Measurements from ENCODE around the gene AMPH.
"Not testable (repeated sequence)": the region's sequence is repeated elsewhere in the genome, so short reads cannot be mapped to it uniquely, and the experiment has no call there.

Gene AMPH

GRCh38 chr7:38628630-38629385 lies 2.4 kb downstream of the AMPH start:
- DNase-seq (ENCODE audit: low read depth), result peak; percentile 51

DNA sequence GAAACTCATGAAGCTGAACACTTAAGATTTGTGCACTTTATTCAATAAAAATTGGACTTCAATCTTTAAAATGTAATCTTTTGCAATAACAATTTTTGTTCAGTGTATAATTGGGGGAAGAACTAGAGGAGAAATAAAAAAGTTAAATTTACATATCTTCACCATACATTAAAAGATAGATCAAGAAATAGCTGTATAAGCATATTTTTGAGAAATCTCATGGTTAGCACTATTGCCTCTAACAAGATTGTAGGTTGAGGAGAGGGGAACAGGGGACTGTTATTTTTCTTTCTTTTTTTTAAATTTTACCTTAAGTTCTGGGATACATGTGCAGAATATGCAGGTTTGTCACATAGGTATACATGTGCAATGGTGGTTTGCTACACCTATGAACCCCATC lies 5.3 kb downstream of the AMPH start:
- no peak for DNase-seq (ENCODE audit: low read depth)

DNA sequence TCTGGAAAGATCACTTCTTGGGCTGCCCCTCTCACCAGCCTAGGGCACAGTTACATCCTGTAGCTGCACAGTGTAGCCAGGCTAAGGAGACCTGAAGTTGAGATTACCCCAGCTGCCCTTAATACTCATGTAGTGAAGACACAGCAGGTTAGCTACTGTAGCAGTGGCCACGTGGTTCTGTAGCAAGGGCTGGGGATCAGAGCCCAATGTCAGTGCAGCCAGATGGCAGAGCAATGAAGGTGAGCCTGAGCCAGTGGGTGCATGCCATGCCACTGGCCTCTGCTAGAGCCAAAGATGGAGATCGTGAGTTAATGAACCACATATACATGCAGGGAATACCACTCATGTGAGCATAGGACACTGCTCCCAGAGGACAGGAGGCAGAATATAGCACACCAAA lies 15.5 kb downstream of the AMPH start:
- no peak for DNase-seq (ENCODE audit: low read depth)

- no peak for DNase-seq (ENCODE audit: low read depth)
Measured at GRCh38 chr7:38607466-38607865, 23.7 kb downstream of the AMPH start.

GRCh38 chr7:38600741-38601140 lies 30.4 kb downstream of the AMPH start:
- no peak for DNase-seq (ENCODE audit: low read depth)

DNA sequence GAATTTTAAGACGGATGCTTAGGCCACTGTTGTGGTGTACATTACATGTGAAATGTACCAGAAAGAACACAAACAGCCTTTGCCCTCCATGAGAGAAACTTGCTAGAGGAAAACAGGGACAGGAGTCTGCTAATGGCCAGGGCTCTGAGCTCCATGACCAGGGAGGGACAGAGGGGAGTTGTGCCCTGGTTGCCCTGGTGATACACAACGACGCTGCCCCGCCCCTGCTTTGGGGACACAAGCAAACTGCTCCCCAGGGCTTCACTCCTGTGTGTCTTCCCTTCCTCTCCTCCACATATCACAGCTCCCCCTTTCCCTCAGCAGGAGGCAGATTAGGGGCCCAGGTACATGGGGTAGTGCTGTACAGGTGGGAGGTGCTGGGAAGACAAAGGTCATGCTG lies 36.2 kb downstream of the AMPH start:
- no peak for DNase-seq (ENCODE audit: low read depth)

GRCh38 chr7:38592737-38593288 lies 38.4 kb downstream of the AMPH start:
- no peak for DNase-seq (ENCODE audit: low read depth)

DNA sequence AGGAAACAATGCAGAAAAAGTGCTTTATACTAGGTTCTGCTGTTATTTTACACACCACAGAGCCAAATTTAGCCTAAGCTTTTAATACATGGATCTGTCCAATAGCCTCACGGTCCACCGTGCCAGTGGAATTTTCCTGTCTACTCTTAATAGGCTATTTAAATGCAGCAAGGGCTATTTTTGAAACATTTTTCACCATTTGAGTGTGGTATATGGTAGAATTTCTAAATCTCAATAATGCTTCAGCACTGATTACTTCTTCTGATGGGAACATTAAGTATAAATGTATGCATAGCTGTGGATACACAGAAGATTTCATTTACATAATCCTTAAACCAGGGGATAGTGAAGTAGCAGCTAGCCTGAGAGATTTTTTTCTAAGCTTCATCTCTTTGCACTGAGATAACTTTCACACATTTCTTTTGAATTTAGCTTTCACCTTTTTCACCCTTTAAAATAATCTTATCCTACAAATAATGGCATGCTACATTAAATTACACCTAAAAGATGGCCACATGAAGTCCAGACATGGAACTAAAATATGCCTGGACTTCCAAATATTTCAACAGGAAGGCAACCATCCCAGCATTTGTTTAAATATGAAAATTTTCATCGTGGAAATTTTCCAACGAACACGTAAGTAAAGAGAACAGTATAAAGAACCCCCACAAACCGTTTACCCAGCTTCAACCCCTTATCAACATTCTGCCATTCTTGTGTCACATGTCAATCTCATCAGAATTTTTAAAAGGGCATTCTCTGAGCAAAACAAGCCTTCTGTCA lies 45.4 kb downstream of the AMPH start:
- DNase-seq (ENCODE audit: low read depth), result no peak

DNA sequence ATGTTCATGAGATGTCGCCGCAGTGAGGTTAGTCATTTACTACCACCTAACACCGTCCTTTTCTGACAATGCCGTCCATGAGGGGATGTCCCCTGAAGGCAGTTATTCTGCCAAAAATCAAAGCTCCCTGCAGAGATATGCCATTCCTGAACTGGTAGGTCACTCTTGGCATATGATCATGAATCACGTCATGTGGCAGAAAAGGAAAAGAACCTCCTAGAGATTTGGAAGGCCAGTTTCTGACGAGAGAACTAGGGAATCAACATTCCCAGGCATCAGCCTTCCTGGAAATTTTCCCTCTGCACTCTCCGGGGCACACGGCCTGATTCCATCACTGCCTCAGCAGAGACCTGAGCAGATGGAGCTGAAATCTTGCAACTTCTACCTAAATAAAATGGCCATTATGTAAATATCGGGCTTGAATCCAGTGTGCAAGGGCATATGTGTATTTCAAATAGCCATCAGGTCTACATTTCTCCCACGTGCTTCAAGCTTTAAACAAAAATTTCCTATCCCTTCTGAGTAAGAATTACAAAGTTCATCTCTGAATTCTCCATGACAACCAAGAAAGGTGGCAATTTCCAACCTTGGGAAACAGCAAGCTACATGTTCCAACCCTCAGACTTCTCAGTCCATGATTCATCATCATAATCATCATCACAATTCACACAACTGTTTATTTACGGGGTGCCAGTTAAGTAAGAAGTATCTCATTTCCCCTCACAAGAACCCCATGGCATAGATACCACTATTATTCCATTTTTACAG lies 46.5 kb downstream of the AMPH start:
- peak; percentile 77 for DNase-seq (ENCODE audit: low read depth)

DNA sequence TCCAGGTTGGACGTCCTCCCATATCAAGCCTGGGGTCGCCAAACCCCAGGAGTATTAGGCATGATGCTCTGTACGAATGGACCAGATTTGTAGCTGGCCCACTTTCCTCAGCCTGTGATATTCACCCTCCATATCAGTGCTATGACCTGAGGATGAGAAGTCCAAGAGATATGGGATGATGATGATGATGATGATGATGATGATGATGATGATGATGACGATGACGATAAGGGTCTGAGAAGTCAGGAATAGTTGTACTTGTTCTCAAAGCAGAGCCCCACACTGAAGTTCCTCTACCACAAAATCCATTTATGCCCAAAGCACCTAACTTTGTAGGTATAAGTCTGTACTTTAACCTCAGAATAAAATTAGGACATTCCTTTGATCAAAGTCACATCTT lies 50.7 kb downstream of the AMPH start:
- no peak for DNase-seq (ENCODE audit: low read depth)

GRCh38 chr7:38574086-38574485 lies 57.1 kb downstream of the AMPH start:
- peak; percentile 23 for DNase-seq (ENCODE audit: low read depth)

- DNase-seq (ENCODE audit: low read depth), result not testable (repeated sequence)
Measured at GRCh38 chr7:38571620-38572019, 59.6 kb downstream of the AMPH start.

DNA sequence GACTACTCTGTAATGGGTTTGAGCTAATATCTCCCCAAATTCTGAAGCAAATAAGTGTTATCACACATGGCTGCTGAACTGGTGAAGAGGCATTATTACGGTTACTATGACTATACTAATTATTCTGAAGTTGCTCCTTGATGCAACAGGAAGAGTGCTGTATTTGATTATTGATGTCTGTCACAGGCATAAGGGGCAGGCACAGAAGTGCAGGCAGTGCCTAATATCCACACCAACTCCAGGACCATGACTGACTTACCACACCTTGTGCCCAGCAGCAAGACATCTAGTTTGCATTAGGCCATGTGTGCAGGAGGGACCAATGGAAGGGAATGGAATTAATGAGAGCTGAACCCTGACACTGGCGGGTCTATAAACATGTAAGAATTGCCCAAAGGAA lies 62.7 kb downstream of the AMPH start:
- no peak for DNase-seq (ENCODE audit: low read depth)

DNA sequence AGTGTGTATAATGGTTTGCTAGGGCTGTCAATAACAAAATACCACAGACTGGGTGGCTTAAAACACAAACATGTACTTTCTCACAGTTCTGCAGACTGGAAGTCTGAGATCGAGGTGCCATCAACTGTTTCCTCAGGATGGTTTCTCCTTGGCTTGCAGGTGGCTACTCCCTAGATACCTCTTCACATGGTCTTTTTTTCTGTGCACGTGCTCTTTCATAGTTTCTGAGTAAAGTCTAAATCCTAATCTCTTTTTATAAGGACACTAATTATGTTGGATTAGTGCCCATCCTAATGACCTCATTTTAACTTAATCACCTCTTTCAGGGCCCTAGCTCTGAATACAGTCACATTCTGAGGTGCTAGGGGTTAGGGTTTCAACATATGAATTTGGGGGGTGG lies 65.9 kb downstream of the AMPH start:
- DNase-seq (ENCODE audit: low read depth), result no peak

DNA sequence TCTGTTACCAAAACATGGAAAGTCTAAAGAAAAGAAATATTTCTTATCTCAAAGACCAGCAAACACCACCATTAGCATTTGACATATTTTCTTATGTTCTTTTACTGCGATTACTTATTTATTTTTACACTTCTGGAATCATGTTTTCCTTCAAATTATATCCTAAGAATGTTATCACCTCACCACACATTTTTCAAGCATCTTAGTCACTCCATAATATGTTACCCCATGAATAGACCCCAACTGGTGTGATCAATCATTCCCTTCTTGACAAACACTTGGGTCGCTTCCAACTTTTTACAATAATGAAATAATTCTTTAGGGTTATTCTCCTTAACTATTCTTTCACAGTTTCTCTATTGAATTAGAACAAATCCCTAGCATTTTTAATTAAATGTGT lies 67.4 kb downstream of the AMPH start:
- DNase-seq (ENCODE audit: low read depth), result no peak

- peak; percentile 11 for DNase-seq (ENCODE audit: low read depth)
Measured at GRCh38 chr7:38561166-38561565, 70.0 kb downstream of the AMPH start.

GRCh38 chr7:38558761-38559345 lies 72.3 kb downstream of the AMPH start:
- DNase-seq (ENCODE audit: low read depth), result no peak

- DNase-seq (ENCODE audit: low read depth), result no peak
Measured at GRCh38 chr7:38554586-38554985, 76.6 kb downstream of the AMPH start.

DNA sequence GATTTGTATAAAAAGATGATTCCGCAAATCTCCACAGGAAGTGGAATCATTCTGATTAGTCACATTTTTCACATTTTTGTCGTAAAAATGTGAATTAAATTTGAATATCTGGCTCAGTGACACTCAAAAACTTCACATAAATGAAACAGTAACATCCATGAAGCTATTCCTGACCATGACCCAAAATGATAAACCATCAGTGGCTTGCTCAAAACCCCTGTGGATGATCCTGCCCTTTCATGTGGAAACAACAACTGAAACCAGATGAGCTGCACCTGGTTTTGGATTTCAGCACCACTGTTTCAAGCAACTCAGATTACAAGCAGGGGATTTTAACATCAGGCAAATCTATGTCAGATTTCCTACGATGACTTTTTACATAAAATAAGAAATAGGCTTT lies 80.3 kb downstream of the AMPH start:
- DNase-seq (ENCODE audit: low read depth), result no peak

DNA sequence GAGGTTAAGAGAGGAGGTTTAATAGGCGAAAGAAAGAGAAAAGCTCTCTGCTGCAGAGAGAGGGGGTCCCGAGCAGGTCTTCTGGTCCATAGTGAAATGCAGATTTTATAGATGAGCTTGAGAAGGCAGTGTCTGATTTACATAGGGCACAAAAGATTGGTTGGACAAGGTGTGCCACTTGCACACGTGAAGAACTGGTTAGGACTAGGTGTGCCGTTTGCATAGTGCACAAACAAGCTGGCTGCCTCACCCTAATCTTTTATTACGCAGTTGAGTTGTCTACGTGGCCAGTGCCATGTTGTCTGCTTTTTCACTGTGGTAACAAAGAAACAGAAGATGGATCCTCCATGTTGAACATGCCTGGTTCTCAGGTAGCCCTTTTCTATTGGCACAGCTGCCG lies 82.6 kb downstream of the AMPH start:
- DNase-seq (ENCODE audit: low read depth), result no peak

DNA sequence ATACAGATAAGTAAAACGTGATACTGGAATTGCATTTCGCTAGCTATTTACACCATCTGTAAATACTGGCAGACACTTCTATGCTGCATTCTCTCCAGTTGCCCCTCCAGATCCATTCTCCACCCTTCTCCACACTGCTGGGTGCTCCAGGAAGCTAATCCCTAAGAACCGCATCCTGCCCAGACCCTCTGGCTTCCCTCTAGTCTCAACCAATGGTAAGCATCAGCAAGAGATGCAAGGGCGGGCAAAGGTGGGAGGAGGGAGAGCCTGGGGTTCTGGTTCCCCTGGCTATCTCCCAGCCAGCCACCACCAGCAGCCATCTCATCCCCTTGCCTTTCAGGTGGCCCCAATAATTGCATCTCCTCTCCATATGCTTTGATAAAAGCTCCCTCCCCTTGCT lies 84.4 kb downstream of the AMPH start:
- DNase-seq (ENCODE audit: low read depth), result no peak

DNA sequence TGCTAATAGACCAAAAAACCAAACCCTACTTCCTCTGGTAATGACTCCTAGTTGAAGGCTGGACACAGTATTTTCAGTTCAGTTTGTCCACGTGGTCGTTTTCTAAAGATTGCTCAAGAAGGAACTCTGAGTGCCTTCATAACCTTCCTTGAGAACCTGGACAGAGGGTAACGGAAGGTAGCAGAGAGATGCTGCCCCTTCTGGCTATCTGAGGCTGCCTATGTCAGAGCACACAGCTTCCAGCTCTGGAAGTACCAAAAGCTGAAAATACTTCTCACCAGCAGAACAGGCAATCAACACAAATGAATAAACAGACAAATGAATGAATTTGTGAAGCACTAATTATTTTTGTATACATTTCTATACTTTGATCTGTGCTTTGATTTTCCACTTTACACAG lies 85.2 kb downstream of the AMPH start:
- no peak for DNase-seq (ENCODE audit: low read depth)

Data from GM04504 (cell line).